Measurements from ENCODE around the gene FXYD6.
"Not testable (repeated sequence)": the region's sequence is repeated elsewhere in the genome, so short reads cannot be mapped to it uniquely, and the experiment has no call there.

FXYD6 gene

GRCh38 chr11:117876341-117877119 lies at the start of gene FXYD6:
Gene FXYD6 (minus strand): TSS chr11:117876658. CDS start chr11:117842776, 33,882 bp downstream.
- DNase-seq (ENCODE audit: low read depth): no peak

GRCh38 chr11:117926166-117926565 lies 49.7 kb upstream of the FXYD6 start:
- not testable (repeated sequence) for DNase-seq (ENCODE audit: low read depth)

- no peak for DNase-seq (ENCODE audit: low read depth)
Observed at GRCh38 chr11:117925198-117925925, 48.9 kb upstream of the FXYD6 start.

- no peak for DNase-seq (ENCODE audit: low read depth)
Observed at GRCh38 chr11:117924631-117925170, 48.2 kb upstream of the FXYD6 start.

GRCh38 chr11:117923773-117924172 lies 47.3 kb upstream of the FXYD6 start:
- no peak for DNase-seq (ENCODE audit: low read depth)

GRCh38 chr11:117923275-117923674 lies 46.8 kb upstream of the FXYD6 start:
- no peak for DNase-seq (ENCODE audit: low read depth)

GRCh38 chr11:117921893-117922292 lies 45.4 kb upstream of the FXYD6 start:
- DNase-seq (ENCODE audit: low read depth): no peak

- no peak for DNase-seq (ENCODE audit: low read depth)
Observed at GRCh38 chr11:117921456-117921855, 45.0 kb upstream of the FXYD6 start.

- DNase-seq (ENCODE audit: low read depth): no peak
Observed at GRCh38 chr11:117919781-117920221, 43.3 kb upstream of the FXYD6 start.

GRCh38 chr11:117919341-117919740 lies 42.9 kb upstream of the FXYD6 start:
- DNase-seq (ENCODE audit: low read depth): no peak

- no peak for DNase-seq (ENCODE audit: low read depth)
Observed at GRCh38 chr11:117918366-117919255, 42.2 kb upstream of the FXYD6 start.

- no peak for DNase-seq (ENCODE audit: low read depth)
Observed at GRCh38 chr11:117917591-117918151, 41.2 kb upstream of the FXYD6 start.

GRCh38 chr11:117916956-117917355 lies 40.5 kb upstream of the FXYD6 start:
- DNase-seq (ENCODE audit: low read depth): no peak

- DNase-seq (ENCODE audit: low read depth): no peak
Observed at GRCh38 chr11:117915672-117916235, 39.3 kb upstream of the FXYD6 start.

GRCh38 chr11:117914991-117915618 lies 38.6 kb upstream of the FXYD6 start:
- DNase-seq (ENCODE audit: low read depth): no peak

GRCh38 chr11:117914398-117914761 lies 37.9 kb upstream of the FXYD6 start:
- no peak for DNase-seq (ENCODE audit: low read depth)

- no peak for DNase-seq (ENCODE audit: low read depth)
Observed at GRCh38 chr11:117913736-117914397, 37.4 kb upstream of the FXYD6 start.

- DNase-seq (ENCODE audit: low read depth): no peak
Observed at GRCh38 chr11:117912497-117912896, 36.0 kb upstream of the FXYD6 start.

GRCh38 chr11:117911694-117912093 lies 35.2 kb upstream of the FXYD6 start:
- DNase-seq (ENCODE audit: low read depth): no peak

- no peak for DNase-seq (ENCODE audit: low read depth)
Observed at GRCh38 chr11:117910941-117911655, 34.6 kb upstream of the FXYD6 start.

All from activated T-helper 1 cell treated with Interleukin-2 at 50 U/mL for 16 hours (primary cell).